Common myeloid progenitor, CD34-positive (primary cell): ENCODE results near the gene MSANTD2.
"Not testable (repeated sequence)": the region's sequence is repeated elsewhere in the genome, so short reads cannot be mapped to it uniquely, and the experiment has no call there.

Source experiments
- CTCF ChIA-PET: fragments of 350-600 bp; sonication (Branson Sonifier 250); formaldehyde crosslinking; loops from one replicate; lab custom pipeline; 2021; ENCODE audit warnings: antibody characterized with exemption; lab: Charles Lee
- POLR2A ChIA-PET: fragments of 350-600 bp; sonication (Branson Sonifier 250); formaldehyde crosslinking; loops from one replicate; lab custom pipeline; 2021; ENCODE audit warnings: antibody characterized with exemption; lab: Charles Lee
- DNase-seq, 3 donors: peaks; one replicate each; pipeline versions ENCODE4 v3.0.0 to v3.0.0-alpha.2; 2013
- H3K27ac ChIP-seq, 2 experiments: 1 replicate in 1 of 2; 2 replicates in 1 of 2; pipeline ENCODE4 v1.7.0; 2013; ENCODE audit warnings: inconsistent platforms in 2 of 2, low read length in 2 of 2, mild to moderate bottlenecking in 2 of 2, low read depth in 1 of 2, moderate library complexity in 1 of 2; ENCODE audit not compliant: severe bottlenecking in 2 of 2, insufficient read depth in 1 of 2, poor library complexity in 1 of 2
- H3K27me3 ChIP-seq, 5 experiments: replicated peaks in 2 of 5; 1 replicate in 3 of 5; 2 replicates in 2 of 5; pipeline versions ENCODE4 v1.6.1 to v1.7.0; 2013; ENCODE audit warnings: low read length in 4 of 5, mild to moderate bottlenecking in 2 of 5, moderate library complexity in 2 of 5, inconsistent platforms in 1 of 5; ENCODE audit not compliant: insufficient read depth in 5 of 5, control insufficient read depth in 4 of 5
- H3K36me3 ChIP-seq, 4 experiments: 1 replicate in 2 of 4; 2 replicates in 2 of 4; pipeline versions ENCODE4 v1.6.1 to v1.7.0; 2013; ENCODE audit warnings: low read length in 3 of 4, control low read depth in 1 of 4, mild to moderate bottlenecking in 1 of 4; ENCODE audit not compliant: control insufficient read depth in 4 of 4, insufficient read depth in 4 of 4
- H3K4me1 ChIP-seq, 4 experiments: 1 replicate in 3 of 4; 2 replicates in 1 of 4; pipeline versions ENCODE4 v1.6.1 to v1.7.1; 2013; ENCODE audit warnings: low read length in 3 of 4, mild to moderate bottlenecking in 3 of 4, control low read depth in 1 of 4, inconsistent platforms in 1 of 4, moderate library complexity in 1 of 4; ENCODE audit not compliant: control insufficient read depth in 4 of 4, insufficient read depth in 4 of 4; ENCODE audit errors: control extremely low read depth in 1 of 4
- H3K4me3 ChIP-seq, 7 experiments: 1 replicate in 4 of 7; 2 replicates in 3 of 7; pipeline versions ENCODE4 v1.5.1 to v1.7.0; 2013; ENCODE audit warnings: mild to moderate bottlenecking in 7 of 7, low read length in 6 of 7, moderate library complexity in 6 of 7, inconsistent platforms in 2 of 7, low read depth in 2 of 7, control low read depth in 1 of 7; ENCODE audit not compliant: insufficient read depth in 4 of 7, control insufficient read depth in 1 of 7; ENCODE audit errors: extremely low read depth in 1 of 7
- H3K9me3 ChIP-seq, 5 experiments: 1 replicate in 4 of 5; 2 replicates in 1 of 5; pipeline versions ENCODE4 v1.6.1 to v1.7.1; 2013; ENCODE audit warnings: low read length in 4 of 5, mild to moderate bottlenecking in 2 of 5, inconsistent platforms in 1 of 5, low read depth in 1 of 5, moderate library complexity in 1 of 5; ENCODE audit not compliant: control insufficient read depth in 4 of 5, insufficient read depth in 2 of 5; ENCODE audit errors: control extremely low read depth in 1 of 5
- WGBS: methylation state at CpG from one replicate; pipeline ENCODE4 v1.1.5; 2013; ENCODE audit not compliant: insufficient coverage; 5-methylcytosine and 5-hydroxymethylcytosine counted together

The MSANTD2 gene

GRCh38 chr11:124783002-124783401, 17.2 kb downstream of the MSANTD2 start:
- no peak for DNase-seq
- WGBS = 100% methylated on average over 4 of the region's 4 CpGs
- Histone ChIP-seq H3K4me3 (no peak overlapping the region), H3K36me3 (no peaks in the 10 kb centered on the region), H3K27me3 (no peaks in the 10 kb centered on the region), H3K4me1 (no peaks in the 10 kb centered on the region), H3K27ac (no peak overlapping the region), H3K9me3 (no peaks in the 10 kb centered on the region)
- ChIA-PET POLR2A (interaction anchor here (0.6 kb wide), 1 partner anchor 19 kb away, joined by 3 read pairs; no protein-coding TSS in a partner anchor), CTCF (interaction anchor here (0.9 to 4.9 kb wide), 10 partner anchors 9 to 153 kb away, joined by 3 to 21 read pairs (median 4); partner anchors contain the start of gene MSANTD2)

GRCh38 chr11:124779568-124779967, 20.6 kb downstream of the MSANTD2 start:
- Histone ChIP-seq H3K36me3 (peaks cover 0 to 1% (median 0%) of the 10 kb centered on the region in 4 experiments), H3K27ac (no peak overlapping the region), H3K9me3 (no peaks in the 10 kb centered on the region), H3K4me1 (peaks cover 0 to 5% (median 2%) of the 10 kb centered on the region in 4 experiments), H3K27me3 (peaks cover 0 to 2% (median 0%) of the 10 kb centered on the region in 5 experiments), H3K4me3 (no peak overlapping the region)
- no peak for DNase-seq
- ChIA-PET CTCF (interaction anchor here (1.6 to 3.0 kb wide), 6 partner anchors 8 to 135 kb away, joined by 5 to 18 read pairs (median 10); no protein-coding TSS in a partner anchor), POLR2A (no interaction called here)
- WGBS = no CpG with 5 or more reads among the region's 1 CpG

- H3K4me3 ChIP-seq = no peak overlapping the region
- peaks cover 0 to 3% (median 0%) of the 10 kb centered on the region in 4 experiments for H3K36me3 ChIP-seq
- DNase-seq = no peak
- H3K27me3 ChIP-seq = peaks cover 0 to 2% (median 0%) of the 10 kb centered on the region in 5 experiments
- CTCF ChIA-PET = interaction anchor here (1.8 to 3.0 kb wide), 5 partner anchors 8 to 109 kb away, joined by 5 to 18 read pairs (median 12); no protein-coding TSS in a partner anchor
- H3K9me3 ChIP-seq = no peaks in the 10 kb centered on the region
- POLR2A ChIA-PET = no interaction called here
- peaks cover 0 to 5% (median 2%) of the 10 kb centered on the region in 4 experiments for H3K4me1 ChIP-seq
- no peak overlapping the region for H3K27ac ChIP-seq
- 100% methylated on average over 2 of the region's 2 CpGs for WGBS
Observed at GRCh38 chr11:124778281-124778680, 21.9 kb downstream of the MSANTD2 start.

GRCh38 chr11:124776865-124777645, 23.2 kb downstream of the MSANTD2 start:
- peaks cover 0 to 5% (median 2%) of the 10 kb centered on the region in 4 experiments for H3K4me1 ChIP-seq

GRCh38 chr11:124770959-124771358, 29.2 kb downstream of the MSANTD2 start:
- H3K9me3 ChIP-seq, H3K27me3 ChIP-seq, H3K4me1 ChIP-seq, H3K36me3 ChIP-seq, H3K27ac ChIP-seq, POLR2A ChIA-PET, DNase-seq, H3K4me3 ChIP-seq: not testable (repeated sequence)
- CTCF ChIA-PET = interaction anchor here (1.1 to 8.2 kb wide), 4 partner anchors 8 to 101 kb away, joined by 5 to 43 read pairs (median 18); no protein-coding TSS in a partner anchor
- WGBS = 98% methylated on average over 5 of the region's 6 CpGs

More at GRCh38 chr11:124776865-124777645, 23.2 kb downstream of the MSANTD2 start:
- peak in 2 of 3 donors; percentile 40 to 60 for DNase-seq
- no peak overlapping the region for H3K27ac ChIP-seq
- H3K36me3 ChIP-seq = peaks cover 0 to 3% (median 0%) of the 10 kb centered on the region in 4 experiments
- ChIA-PET CTCF (interaction anchor here (0.6 to 8.2 kb wide), 7 partner anchors 8 to 52 kb away, joined by 3 to 43 read pairs (median 3); no protein-coding TSS in a partner anchor), POLR2A (no interaction called here)
- 74% methylated on average over 5 of the region's 7 CpGs for WGBS
- no peaks in the 10 kb centered on the region for H3K9me3 ChIP-seq
- H3K27me3 ChIP-seq = peaks cover 0 to 2% (median 0%) of the 10 kb centered on the region in 5 experiments
- no peak overlapping the region for H3K4me3 ChIP-seq

- 100% methylated on average over 5 of the region's 8 CpGs for WGBS
- H3K27ac ChIP-seq = no peak overlapping the region
- POLR2A ChIA-PET = no interaction called here
- H3K4me1 ChIP-seq = no peaks in the 10 kb centered on the region
- H3K36me3 ChIP-seq = peaks cover 0 to 8% (median 5%) of the 10 kb centered on the region in 4 experiments
- no peaks in the 10 kb centered on the region for H3K9me3 ChIP-seq
- no peak overlapping the region for H3K4me3 ChIP-seq
- CTCF ChIA-PET = interaction anchor here (1.1 to 8.2 kb wide), 7 partner anchors 9 to 100 kb away, joined by 4 to 43 read pairs (median 5); no protein-coding TSS in a partner anchor
- DNase-seq = no peak
- peaks cover 0 to 1% (median 0%) of the 10 kb centered on the region in 5 experiments for H3K27me3 ChIP-seq
Observed at GRCh38 chr11:124769806-124770774, 30.1 kb downstream of the MSANTD2 start.
